Activated T-helper 1 cell treated with anti-CD3 and anti-CD28 coated beads, Interleukin-2, amount 50 U/mL, for 16 hours (primary cell): ENCODE results near the gene SEC14L6.
"Not testable (repeated sequence)": the region's sequence is repeated elsewhere in the genome, so short reads cannot be mapped to it uniquely, and the experiment has no call there.

ENCODE experiments used
- DNase-seq, 2 donors: peaks; one replicate each; pipeline ENCODE4 v3.0.0-alpha.2; 2020; ENCODE audit warnings: low read depth in 1 of 2, low spot score in 1 of 2

Gene SEC14L6

DNA sequence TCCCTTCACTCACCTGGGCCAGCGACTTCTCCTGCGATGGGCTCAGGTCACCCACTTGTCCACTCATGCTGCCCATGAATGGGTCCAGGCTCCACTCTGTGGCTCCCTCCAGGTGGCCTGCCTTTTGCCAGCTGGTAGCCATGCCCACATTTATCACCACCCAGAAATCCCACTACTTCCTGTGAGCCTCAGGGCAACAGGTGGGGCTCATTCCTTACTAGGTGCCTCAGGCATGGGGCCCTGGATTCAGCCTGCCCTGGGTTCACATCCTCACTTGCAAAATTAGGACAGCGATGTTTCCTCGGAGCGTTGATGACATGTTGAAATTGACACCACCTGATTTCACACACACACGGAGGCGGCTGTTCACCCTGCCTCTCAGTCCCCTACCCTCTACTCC, at the start of gene SEC14L6:
TSS of gene SEC14L6 (minus strand) at position 126 of the 400 bp plus-strand sequence. CDS start at position 67, 59 bp downstream.
- no peak for DNase-seq

DNA sequence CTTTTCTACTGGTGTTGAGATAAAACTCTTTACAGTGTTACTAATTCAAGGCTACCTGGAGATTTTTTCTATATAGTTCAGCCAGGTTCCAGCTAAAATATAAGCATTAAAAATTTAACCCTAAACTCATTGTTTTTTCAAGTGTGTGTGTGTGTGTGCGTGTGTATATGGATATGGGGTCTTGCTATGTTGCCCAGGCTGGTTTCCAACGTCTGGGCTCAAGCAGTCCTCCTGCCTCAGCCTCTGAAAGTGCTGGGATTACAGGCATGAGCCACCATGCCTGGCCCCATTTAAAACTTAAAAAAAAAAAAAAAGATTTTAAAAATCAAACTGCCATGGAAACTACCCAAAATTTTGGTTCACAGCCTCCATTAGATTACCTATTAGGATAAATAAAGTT, 49.7 kb upstream of the SEC14L6 start:
- no peak for DNase-seq

DNA sequence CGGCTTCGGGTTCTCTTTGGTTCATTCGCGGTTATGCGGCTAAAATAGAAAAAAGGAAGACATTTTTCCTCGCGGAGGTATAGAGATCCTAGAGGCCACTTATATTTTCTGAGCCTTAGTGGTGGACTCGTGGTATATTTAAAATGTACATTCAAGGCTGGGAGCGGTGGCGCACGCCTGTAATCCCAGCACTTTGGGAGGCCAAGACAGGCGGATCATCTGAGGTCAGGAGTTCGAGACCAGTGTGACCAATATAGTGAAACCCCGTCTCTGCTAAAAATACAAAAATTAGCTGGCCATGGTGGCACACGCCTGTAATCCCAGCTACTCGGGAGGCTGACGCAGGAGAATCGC, 45.8 kb upstream of the SEC14L6 start:
- not testable (repeated sequence) for DNase-seq

DNA sequence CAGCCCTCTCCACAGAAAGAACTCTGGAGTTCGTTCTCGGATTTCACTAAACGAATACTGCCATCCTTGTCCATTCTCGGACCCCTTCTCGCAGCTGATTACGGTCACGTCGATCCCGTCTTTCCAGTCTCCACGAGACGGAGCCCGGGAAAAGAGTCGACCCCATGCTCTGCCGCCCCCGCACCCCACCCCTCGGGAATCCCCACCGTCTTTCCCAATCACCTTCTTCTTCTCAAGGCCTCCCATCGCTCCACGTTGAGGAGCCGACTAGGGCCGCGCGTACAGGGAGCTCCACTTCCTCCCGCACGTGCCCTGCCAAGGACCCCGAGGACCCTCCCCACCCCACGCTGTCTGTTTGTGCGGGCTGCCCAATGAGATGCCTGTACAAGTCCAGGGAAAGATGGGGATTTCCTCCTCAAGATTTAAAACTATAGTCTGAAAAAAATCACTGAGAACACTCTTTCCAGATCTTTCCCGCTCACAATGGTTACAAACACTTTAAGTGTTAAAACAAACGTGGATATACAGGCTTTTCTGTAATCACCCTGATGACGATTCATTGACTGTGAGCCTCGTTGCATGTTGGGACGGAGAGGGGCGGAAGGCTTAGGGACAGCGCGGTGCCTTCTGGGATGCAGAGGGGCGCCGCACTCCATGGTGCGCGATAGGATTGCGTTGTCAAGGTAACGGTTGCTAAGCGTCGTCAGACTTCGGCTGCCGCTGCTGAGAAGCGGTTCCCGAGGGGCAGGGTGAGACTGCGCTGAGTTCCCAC, 45.2 kb upstream of the SEC14L6 start, which contains the start of gene PES1:
TSS of gene PES1 (minus strand) at position 323 of the 772 bp plus-strand sequence. CDS start at position 246, 77 bp downstream.
- DNase-seq, result peak; percentile 86 to 89

DNA sequence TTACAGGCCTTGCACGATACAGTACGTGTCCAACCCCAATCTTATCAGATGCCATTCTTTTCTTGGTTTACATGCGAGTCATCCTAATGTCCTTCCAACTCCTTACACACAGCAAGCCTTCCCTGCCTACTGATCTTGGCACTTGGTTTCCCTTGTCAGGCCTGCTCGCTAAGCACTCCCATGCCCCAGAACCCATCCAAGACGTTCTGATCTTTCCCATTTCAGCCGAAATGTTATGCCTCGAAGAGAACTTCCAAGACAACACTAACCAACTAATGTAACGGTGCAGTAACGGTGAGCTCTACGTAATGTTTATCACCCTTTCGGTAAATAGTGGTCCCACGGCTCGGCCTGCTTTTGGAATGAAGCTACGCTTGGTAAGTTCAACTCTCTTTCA, 44.6 kb upstream of the SEC14L6 start:
- DNase-seq, result no peak

DNA sequence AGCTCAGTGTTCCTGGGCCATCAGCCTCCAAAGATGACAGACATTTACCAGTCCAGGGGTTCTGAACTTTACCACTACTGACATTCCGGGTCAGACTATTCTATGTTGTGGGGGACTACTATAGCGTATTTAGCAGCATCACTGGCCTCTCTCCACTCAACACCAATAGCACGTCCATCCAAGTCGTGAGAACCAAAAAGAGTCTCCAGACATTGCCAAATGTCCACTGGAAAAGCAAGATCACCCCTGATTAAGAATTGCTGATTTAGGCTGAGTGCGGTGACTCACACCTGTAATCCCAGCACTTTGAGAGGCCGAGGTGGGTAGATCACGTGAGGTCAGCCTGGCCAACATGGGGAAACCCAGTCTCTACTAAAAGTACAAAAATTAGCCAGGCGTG, 39.9 kb upstream of the SEC14L6 start:
- no peak for DNase-seq

DNA sequence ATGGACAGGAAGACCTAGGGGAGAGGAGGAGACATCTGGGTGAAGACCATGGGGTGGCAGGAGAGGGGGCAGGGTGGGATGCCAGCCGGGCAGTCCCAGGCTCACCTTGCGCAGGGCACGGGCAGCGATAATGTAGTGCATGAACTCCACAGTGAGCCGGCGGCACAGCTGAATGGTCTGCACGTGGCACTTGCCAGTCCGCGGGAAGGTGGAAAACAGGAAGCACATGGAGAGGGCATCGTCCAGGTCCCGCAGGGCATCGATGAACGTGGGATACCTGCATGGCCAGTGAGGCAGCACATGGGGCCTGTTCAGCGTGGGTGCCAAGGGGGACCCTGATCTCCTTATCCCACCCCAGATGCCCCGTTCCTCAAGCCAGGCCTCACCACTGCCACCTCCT, 37.9 kb upstream of the SEC14L6 start:
- no peak for DNase-seq

DNA sequence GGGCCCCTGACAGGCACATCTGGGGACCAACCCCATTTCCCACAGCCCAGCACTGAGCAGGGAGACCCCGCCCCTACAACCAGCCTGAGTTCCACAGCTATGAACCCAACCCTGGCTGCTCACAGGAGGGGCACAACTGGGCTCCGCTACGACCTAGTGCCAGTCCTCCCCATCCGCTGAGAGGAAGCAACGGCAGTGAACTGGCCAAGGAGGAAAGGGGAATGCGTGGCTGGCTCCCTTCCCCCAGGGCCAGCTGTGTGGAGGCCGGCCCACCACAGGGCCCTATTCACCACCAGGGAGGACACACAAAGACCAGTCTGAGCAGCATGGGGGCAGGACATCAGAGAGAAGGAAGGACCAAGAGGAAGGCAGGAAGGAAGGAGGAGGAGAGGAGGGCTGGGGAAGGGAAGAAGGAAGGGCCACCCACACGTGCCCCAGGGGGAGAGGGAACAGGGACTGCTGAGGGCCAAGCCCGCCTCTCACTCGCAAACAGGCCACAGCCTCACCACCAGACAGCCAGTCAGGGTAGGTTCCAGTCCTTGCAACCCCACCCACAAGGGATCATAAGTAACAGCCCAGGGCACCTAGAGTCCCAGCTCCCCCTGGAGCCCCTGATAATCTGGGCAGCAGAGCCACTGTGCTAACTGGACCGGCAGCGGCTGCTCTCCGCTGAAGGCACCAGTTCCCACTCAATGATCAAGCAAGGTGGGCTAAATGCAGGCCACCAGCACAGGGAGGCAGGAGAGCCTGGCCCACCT, 36.4 kb upstream of the SEC14L6 start:
- no peak for DNase-seq

DNA sequence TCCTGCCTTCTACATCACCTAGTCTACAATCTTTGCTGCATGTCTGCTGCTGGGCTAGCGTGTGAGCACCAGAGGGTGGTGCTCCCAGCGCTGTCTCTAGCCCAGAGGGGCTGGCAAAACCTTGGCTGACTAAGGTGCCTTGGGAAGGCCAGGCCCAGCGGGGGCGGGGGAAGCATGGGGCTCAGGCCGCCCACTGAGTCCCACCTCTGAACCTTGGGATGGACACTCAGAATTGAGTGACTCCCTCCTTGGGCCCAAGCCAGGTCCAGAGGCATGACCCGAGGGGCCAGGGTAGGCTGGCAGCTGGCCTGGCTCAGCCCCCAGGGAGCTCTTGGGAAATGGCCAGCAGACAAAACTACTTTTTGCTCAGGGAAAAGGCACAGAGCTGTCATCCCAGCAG, 35.5 kb upstream of the SEC14L6 start:
- no peak for DNase-seq

DNA sequence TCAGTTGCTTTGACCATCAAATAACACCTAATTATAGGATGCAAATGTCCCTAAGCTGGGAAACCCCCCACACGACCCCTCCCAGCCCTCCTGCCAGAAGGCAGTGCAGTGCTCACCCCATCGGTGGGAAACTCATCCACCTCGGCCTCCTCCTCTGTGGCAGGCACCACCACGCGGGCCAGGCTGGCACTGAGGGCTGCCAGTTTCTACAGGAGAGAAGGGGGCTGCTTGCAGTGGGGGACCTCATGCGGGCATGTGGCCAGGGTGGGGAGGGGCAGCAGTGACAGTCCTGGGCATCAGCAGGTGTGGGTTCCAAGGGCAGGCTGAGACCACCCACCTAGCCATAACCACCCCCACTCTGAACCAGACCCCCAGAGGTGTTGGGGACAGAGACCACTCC, 34.4 kb upstream of the SEC14L6 start:
- no peak for DNase-seq

DNA sequence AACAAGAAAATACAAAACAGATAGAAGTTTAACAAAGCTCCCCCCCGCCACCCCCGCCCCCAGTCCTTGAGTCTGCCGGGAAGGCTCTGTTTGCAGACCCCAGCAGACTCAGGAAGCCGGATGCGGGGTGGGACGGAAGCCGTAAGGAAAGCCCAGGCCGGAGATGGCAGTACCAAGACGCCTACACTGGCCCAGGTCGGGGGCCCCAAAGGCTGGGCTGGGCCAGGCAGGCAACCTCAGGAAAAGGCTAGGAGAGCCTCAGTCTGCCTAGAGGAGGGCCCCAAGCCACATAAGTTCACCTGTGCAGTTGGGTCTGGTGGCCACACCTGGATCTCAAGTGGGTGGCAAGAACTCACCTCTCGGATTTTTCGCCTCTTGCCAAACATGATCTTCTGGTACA, 31.9 kb upstream of the SEC14L6 start:
- DNase-seq, result no peak

DNA sequence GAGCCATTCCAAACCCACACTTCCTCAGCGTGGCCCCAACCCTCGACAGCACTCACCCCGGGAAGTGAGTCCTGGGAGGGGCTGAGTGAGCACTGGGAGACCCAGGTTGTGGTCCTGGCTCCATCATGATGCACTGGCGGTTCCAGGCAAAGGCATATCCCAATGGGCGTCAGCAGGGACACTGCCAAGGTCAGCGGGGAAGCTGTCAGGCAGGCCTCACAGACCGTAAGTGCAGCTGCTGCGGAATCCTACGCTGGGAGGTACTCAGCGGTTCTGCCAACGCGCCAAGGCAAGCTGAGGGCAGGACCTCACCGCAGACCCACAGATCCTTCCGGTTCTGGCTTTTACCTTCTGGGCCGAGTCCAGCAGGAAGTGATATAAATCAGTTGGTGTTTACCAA, 29.3 kb upstream of the SEC14L6 start:
- no peak for DNase-seq

DNA sequence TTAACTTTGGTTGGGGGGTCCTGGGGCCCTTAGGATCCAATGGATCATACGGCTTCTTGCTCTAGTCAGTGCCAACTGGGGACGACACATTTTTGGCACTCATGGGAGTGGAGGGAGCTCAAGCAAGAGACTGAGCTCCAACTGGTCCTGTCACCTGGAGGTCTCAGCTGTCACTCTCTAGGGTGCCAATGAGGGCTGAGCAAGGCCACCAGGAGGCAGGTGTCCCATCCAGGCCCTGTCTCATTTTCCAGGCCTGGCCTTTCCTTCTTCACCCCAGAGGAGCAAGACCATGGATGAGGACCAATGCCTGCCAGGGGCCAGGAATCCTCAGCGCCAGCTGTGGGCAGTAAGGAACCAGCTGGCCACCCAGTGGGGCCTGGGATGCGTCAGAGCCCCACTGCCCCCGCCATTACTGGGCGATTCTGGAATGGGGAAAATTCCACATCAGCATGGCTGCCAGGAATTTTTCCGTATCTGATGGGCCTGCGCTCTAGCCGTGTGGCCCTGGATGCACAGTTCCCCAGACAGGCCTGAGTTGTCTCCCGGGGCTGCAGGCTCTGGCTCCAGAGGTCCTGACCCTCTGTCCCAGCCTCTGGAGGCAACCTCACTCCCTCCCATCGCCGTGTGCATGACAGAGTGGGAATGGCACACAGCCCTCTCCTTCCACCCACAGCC, 28.6 kb upstream of the SEC14L6 start:
- no peak for DNase-seq

DNA sequence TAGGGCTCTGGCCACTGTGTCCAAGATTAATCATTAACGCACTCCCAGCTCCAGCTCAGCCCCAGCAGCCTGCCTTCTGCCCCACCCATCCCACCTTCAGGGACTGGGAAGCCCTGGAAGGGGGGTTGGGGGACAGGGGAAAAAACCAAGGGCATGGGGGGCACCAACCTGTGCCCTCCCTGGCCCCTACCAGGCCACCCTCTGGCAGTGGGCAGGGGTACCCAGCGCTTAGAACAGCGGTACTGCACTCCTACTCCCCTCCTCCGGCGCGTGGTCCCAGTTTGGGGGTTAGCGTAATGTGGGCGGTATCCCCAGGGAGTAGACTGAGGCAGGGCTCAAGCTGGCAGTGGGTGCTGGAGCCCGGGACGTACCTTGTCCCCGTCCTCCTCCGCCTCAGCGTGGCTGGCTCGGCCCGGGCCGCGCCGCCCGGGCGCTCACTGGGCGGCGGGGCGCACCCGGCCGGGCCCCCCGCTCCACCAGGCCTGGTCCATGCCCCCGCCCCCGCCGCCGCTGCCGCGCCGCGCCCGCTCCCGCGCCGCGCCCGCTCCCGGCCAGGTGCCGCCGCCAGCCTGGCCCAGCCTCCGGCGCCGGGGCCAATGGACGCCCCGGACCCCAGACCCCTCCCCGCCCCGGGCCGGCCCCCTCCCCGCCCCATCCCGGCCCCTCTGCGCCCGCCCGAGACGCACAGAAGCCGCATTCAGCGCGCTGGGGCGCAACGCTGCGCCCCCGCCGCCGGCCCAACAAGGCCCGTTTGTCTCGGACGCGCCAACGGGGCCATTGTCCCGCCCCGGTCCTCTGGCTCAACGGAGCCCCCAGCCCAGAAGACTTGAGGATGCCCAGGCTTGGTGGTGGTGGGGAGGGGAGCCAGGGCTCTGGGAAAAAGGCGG, 27.8 kb upstream of the SEC14L6 start, which contains the start of gene GAL3ST1:
TSS of gene GAL3ST1 (minus strand) at position 571 of the 887 bp plus-strand sequence. CDS start 17,273 bp downstream, outside the sequence.
- DNase-seq, result no peak

DNA sequence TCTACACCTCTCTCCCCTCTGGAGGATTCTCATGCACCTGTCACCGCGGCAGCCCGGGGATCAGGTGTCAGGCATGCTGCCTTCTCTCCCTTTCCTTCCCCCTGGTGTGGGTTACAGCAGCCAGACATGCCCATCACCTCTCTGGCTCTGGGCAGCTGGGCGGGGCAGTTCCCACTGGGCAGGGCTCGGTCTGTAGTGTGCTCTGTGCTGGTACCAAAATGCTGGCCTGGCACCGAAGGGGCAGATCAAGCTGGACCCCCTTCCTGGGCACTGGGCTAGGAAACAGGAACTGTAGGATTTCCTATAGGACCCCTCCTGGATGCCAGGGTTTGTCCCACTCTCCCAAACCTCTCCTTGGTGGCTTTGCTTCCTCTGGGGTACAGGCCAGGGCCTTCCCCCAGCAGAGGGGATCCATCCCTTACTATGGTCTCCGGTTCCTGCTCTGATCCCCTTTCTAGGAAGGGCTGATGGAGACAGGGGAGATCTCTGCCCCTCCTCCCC, 27.1 kb upstream of the SEC14L6 start:
- no peak for DNase-seq

DNA sequence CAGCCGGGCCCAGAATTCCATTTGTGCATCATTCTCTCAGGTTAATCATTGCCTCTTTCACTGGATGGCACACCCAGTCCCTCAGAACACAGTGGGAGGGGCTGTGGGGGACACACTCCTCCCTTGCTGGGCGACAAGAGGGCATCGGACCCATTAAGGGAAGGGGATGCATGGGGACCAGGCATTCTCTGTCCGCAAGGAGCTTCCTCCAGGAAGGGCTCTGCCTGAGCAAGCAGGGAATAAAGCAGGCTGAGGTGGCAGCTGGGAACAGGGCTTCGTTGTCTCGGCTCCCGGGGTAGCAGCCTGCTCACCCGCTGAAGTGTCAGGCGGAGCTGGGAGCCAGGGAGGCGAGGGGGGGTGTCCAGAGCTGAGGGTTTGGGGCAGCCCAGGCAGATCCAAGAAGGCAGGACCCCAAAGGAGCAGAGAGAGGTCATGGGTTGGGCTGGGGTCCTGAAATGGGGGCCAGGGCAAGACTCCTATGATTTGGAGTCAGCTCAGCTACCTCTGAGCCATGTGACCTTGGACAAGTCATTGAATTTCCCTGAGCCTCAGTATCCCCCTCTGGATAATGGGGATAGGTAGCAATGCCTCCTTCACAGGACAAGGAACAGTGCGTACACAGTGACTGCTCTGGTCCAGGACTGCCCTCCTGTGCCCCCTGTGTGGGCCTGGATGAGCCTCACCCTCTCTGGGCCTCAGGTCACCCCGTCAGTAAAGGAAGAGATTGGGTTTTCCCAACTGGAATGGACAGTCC, 26.5 kb upstream of the SEC14L6 start:
- DNase-seq, result no peak

DNA sequence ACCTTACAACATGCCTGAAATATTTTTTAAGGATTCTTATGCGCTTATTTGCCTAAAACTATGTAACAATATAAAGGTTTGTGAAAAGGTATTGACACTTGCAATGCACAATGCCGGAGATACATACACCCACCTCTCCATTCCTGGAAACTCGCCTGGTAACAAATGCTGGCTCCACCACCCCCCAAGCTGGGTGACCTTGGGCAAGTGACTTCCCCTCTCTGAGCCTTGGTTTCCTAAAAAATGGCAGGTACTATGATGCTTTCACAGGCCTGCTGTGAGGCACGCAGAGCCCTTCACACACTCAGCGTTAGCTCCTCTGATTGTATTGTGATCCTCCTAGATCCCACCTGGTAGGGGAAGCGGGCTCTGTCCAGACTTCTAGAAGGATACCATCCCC, 25.7 kb upstream of the SEC14L6 start:
- no peak for DNase-seq

DNA sequence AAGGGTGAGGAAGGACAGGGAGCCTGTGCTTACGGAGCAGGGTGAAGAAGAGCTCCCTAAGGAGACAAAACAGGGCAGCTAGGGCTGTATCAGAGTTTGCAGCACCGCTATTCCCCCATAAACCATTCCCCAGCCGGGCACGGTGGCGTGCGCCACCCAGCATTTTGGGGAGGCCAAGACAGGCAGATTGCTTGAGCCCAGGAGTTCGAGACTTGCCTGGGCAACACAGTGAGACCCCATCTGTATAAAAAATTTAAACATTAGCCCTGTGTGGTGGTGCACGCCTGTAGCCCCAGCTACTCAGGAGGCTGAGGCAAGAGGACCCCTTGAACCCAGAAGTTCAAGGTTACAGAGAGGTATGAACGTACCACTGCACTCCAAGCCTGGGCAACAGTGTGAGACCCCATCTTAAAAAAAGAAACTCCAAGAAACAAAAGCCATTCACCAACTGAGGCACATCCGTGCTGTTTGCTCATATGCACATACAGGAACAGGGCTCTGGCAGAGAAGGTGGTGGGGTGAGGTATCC, 23.2 kb upstream of the SEC14L6 start:
- no peak for DNase-seq

DNA sequence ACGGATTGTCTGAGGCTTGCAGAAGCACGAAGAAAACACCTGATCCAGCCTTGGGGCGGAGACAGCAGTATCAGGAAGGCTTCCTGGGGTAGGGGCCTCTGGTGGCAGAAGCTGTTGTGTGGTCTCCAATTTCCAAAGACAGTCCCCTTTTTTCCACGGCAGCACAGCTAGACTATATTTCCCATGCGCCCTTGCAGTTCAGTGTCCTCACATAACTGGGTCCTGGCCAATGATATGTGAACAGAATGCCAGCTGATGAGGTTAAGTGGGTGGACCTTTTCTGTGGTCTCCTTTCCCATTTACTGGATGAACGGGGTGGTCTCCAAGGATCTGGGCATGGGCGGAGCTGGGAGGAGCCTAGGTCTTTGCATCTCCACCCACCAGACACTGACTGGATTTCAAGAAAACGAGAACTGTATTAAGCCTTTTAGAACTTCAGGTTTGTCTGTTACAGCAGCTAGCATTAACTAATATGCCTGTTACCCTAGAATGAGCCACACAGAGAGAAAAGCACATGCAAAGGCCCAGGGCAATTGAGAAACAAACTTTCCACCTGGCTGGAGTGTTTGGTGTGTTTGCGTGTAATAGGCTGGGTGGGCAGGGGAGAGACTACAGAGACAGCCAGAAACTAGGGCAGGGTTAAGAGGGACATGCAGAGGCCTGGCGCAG, 21.7 kb upstream of the SEC14L6 start:
- no peak for DNase-seq
